Neuronal stem cell (in vitro differentiated cells): ENCODE measurements around the gene CHADL.

Experiments
- DNase-seq: peaks from one replicate; pipeline ENCODE4 v3.0.0-alpha.2; 2013; ENCODE audit warnings: low spot score
- H2AFZ ChIP-seq: one replicate; pipeline ENCODE4 v1.6.1; 2013; ENCODE audit warnings: mild to moderate bottlenecking, low read length, inconsistent platforms
- H2AK5ac ChIP-seq: 2 replicates; pipeline ENCODE4 v1.6.1; 2013; ENCODE audit warnings: low read depth, mild to moderate bottlenecking, inconsistent platforms, low read length, moderate library complexity, mixed read lengths
- H2BK120ac ChIP-seq: 2 replicates; pipeline ENCODE4 v1.6.1; 2013; ENCODE audit warnings: low read depth, mild to moderate bottlenecking, inconsistent platforms, low read length, moderate library complexity, mixed read lengths
- H2BK12ac ChIP-seq: one replicate; pipeline ENCODE4 v1.6.1; 2013; ENCODE audit warnings: low read length, inconsistent platforms
- H2BK15ac ChIP-seq: 2 replicates; pipeline ENCODE4 v1.6.1; 2013; ENCODE audit warnings: mild to moderate bottlenecking, low read length, inconsistent platforms, mixed read lengths
- H2BK5ac ChIP-seq: one replicate; pipeline ENCODE4 v1.6.1; 2013; ENCODE audit warnings: inconsistent platforms, mild to moderate bottlenecking, low read length, moderate library complexity
- H3K14ac ChIP-seq: one replicate; pipeline ENCODE4 v1.6.1; 2013; ENCODE audit warnings: low read length, inconsistent platforms
- H3K18ac ChIP-seq: 2 replicates; pipeline ENCODE4 v1.6.1; 2013; ENCODE audit warnings: low read length, inconsistent platforms
- H3K23ac ChIP-seq: 2 replicates; pipeline ENCODE4 v1.6.1; 2013; ENCODE audit warnings: low read depth, mild to moderate bottlenecking, mixed read lengths, low read length, inconsistent platforms; ENCODE audit not compliant: poor library complexity
- H3K27ac ChIP-seq: replicated peaks from 3 replicates; pipeline ENCODE4 v1.5.1; 2013; ENCODE audit warnings: low read length, inconsistent platforms
- H3K27me3 ChIP-seq, 3 experiments: 2 replicates each; pipeline ENCODE4 v1.6.1; 2013; ENCODE audit warnings: low read length in 3 of 3, mild to moderate bottlenecking in 2 of 3, inconsistent platforms in 1 of 3, low read depth in 1 of 3, mixed read lengths in 1 of 3, moderate library complexity in 1 of 3; ENCODE audit not compliant: control insufficient read depth in 3 of 3, insufficient read depth in 3 of 3
- H3K36me3 ChIP-seq, 2 donors: replicated peaks in 1 of 2; 2 replicates each; pipeline ENCODE4 v1.6.1; 2013; ENCODE audit warnings: low read length in 2 of 2; ENCODE audit not compliant: control insufficient read depth in 2 of 2, insufficient read depth in 2 of 2
- H3K4ac ChIP-seq: 2 replicates; pipeline ENCODE4 v1.6.1; 2013; ENCODE audit warnings: inconsistent platforms, mild to moderate bottlenecking, low read length, moderate library complexity
- H3K4me1 ChIP-seq, 2 donors: 1 replicate in 1 of 2; 2 replicates in 1 of 2; pipeline ENCODE4 v1.6.1; 2013; ENCODE audit warnings: low read length in 2 of 2, low read depth in 1 of 2; ENCODE audit not compliant: control insufficient read depth in 2 of 2, insufficient read depth in 1 of 2
- H3K4me2 ChIP-seq: one replicate; pipeline ENCODE4 v1.6.1; 2013; ENCODE audit warnings: mild to moderate bottlenecking, low read length, inconsistent platforms; ENCODE audit not compliant: insufficient read depth, poor library complexity, severe bottlenecking
- H3K4me3 ChIP-seq, 2 donors: 2 replicates each; pipeline ENCODE4 v1.5.1; 2013; ENCODE audit warnings: low read length in 2 of 2, mild to moderate bottlenecking in 2 of 2, inconsistent platforms in 1 of 2, moderate library complexity in 1 of 2
- H3K79me1 ChIP-seq: one replicate; pipeline ENCODE4 v1.6.1; 2013; ENCODE audit warnings: low read depth, mild to moderate bottlenecking, inconsistent platforms, low read length, moderate library complexity
- H3K9ac ChIP-seq: one replicate; pipeline ENCODE4 v1.6.1; 2013; ENCODE audit warnings: mild to moderate bottlenecking, low read depth, low read length, inconsistent platforms; ENCODE audit not compliant: poor library complexity
- H3K9me3 ChIP-seq, 2 donors: replicated peaks in 1 of 2; 2 replicates each; pipeline versions ENCODE3 to v1.6.1; 2013; ENCODE audit warnings: low read length in 2 of 2, mild to moderate bottlenecking in 2 of 2, inconsistent platforms in 1 of 2, low read depth in 1 of 2, mixed read lengths in 1 of 2, moderate library complexity in 1 of 2; ENCODE audit not compliant: control insufficient read depth in 2 of 2, insufficient read depth in 1 of 2
- H4K8ac ChIP-seq: one replicate; pipeline ENCODE4 v1.6.1; 2013; ENCODE audit warnings: low read depth, mild to moderate bottlenecking, inconsistent platforms, low read length, moderate library complexity
- H4K91ac ChIP-seq: one replicate; pipeline ENCODE4 v1.6.1; 2013; ENCODE audit warnings: low read length, low read depth, mild to moderate bottlenecking, inconsistent platforms; ENCODE audit not compliant: poor library complexity
- WGBS, 2 donors: extraction: QIAGEN DNeasy Blood & Tissue Kit; methylation state at CpG; one replicate each; pipeline ENCODE4 v1.1.7; 2013; ENCODE audit warnings: missing lambda C conversion rate in 2 of 2, mixed read lengths in 1 of 2; ENCODE audit not compliant: insufficient read length in 2 of 2, insufficient replicate concordance in 1 of 2; ENCODE audit errors: extremely low coverage in 2 of 2; 5-methylcytosine and 5-hydroxymethylcytosine counted together

Gene CHADL

GRCh38 chr22:41222846-41223507, 17.8 kb downstream of the CHADL start:
- Histone ChIP-seq H2AK5ac (no peak overlapping the region), H3K36me3 (peaks cover 47 to 86% of the 10 kb centered on the region in 2 donors), H3K9me3 (peaks cover 0 to 3% of the 10 kb centered on the region in 2 donors), H4K8ac (no peak overlapping the region), H2BK120ac (no peak overlapping the region), H3K4ac (no peak overlapping the region), H4K91ac (no peak overlapping the region), H2BK15ac (no peak overlapping the region), H3K4me2 (no peak overlapping the region), H3K23ac (no peak overlapping the region), H3K14ac (no peak overlapping the region), H3K18ac (no peak overlapping the region), H2BK5ac (peak overlapping the region; percentile 0), H3K4me1 (peaks cover under 1% of the 10 kb centered on the region in 2 donors), H3K27ac (no peak overlapping the region), H3K79me1 (peaks cover 3% of the 10 kb centered on the region), H3K27me3 (no peaks in the 10 kb centered on the region), H3K4me3 (no peak overlapping the region), H2BK12ac (no peak overlapping the region), H3K9ac (no peak overlapping the region), H2AFZ (no peak overlapping the region)
- no CpG with 5 or more reads among the region's 9 CpGs for WGBS, 2 donors
- DNase-seq = no peak

- Histone ChIP-seq H3K9me3 (peaks cover 7 to 36% of the 10 kb centered on the region in 2 donors), H3K4me1 (peaks cover 10 to 15% of the 10 kb centered on the region in 2 donors), H4K8ac (no peak overlapping the region), H3K27ac (peak overlapping the region; percentile 82), H2AK5ac (no peak overlapping the region), H3K79me1 (no peaks in the 10 kb centered on the region), H2BK5ac (no peak overlapping the region), H3K18ac (no peak overlapping the region), H3K4me2 (peak overlapping the region; percentile 28), H3K27me3 (no peaks in the 10 kb centered on the region), H2BK15ac (no peak overlapping the region), H4K91ac (no peak overlapping the region), H3K23ac (no peak overlapping the region), H3K36me3 (peaks cover 26 to 70% of the 10 kb centered on the region in 2 donors), H3K4ac (no peak overlapping the region), H3K9ac (no peak overlapping the region), H2BK120ac (no peak overlapping the region), H3K14ac (no peak overlapping the region), H2BK12ac (no peak overlapping the region), H2AFZ (peak overlapping the region; percentile 80), H3K4me3 (peak overlapping the region in 1 of 2 donors; percentile 28)
- DNase-seq = no peak
- WGBS, 2 donors = no CpG with 5 or more reads among the region's 16 CpGs
Measured at GRCh38 chr22:41217553-41218157, 23.1 kb downstream of the CHADL start.

GRCh38 chr22:41216984-41217383, 23.7 kb downstream of the CHADL start:
- no peak overlapping the region for H3K4ac ChIP-seq
- H4K8ac ChIP-seq = no peak overlapping the region
- peaks cover 7 to 36% of the 10 kb centered on the region in 2 donors for H3K9me3 ChIP-seq
- peak overlapping the region; percentile 82 for H3K27ac ChIP-seq
- no peak for DNase-seq
- no peak overlapping the region for H2BK12ac ChIP-seq
- no peak overlapping the region for H3K23ac ChIP-seq
- H3K9ac ChIP-seq = no peak overlapping the region
- no peaks in the 10 kb centered on the region for H3K79me1 ChIP-seq
- H2BK120ac ChIP-seq = no peak overlapping the region
- H3K27me3 ChIP-seq = no peaks in the 10 kb centered on the region
- peaks cover 10 to 15% of the 10 kb centered on the region in 2 donors for H3K4me1 ChIP-seq
- peak overlapping the region; percentile 28 for H2BK15ac ChIP-seq
- peak overlapping the region; percentile 22 for H3K14ac ChIP-seq
- H3K18ac ChIP-seq = peak overlapping the region; percentile 57
- H2AK5ac ChIP-seq = peak overlapping the region; percentile 16
- peaks cover 26 to 64% of the 10 kb centered on the region in 2 donors for H3K36me3 ChIP-seq
- WGBS, 2 donors = no CpG with 5 or more reads among the region's 13 CpGs
- H2AFZ ChIP-seq = peak overlapping the region; percentile 80
- H2BK5ac ChIP-seq = no peak overlapping the region
- H3K4me3 ChIP-seq = peak overlapping the region in 1 of 2 donors; percentile 28
- no peak overlapping the region for H4K91ac ChIP-seq
- peak overlapping the region; percentile 27 for H3K4me2 ChIP-seq

- H3K36me3 ChIP-seq = peaks cover 24 to 59% of the 10 kb centered on the region in 2 donors
- no peak overlapping the region for H3K4ac ChIP-seq
- peaks cover 7 to 36% of the 10 kb centered on the region in 2 donors for H3K9me3 ChIP-seq
- no peak overlapping the region for H3K27ac ChIP-seq
- no peak overlapping the region for H3K4me2 ChIP-seq
- H3K23ac ChIP-seq = no peak overlapping the region
- H2BK12ac ChIP-seq = no peak overlapping the region
- no CpG with 5 or more reads among the region's 7 CpGs for WGBS, 2 donors
- H3K9ac ChIP-seq = no peak overlapping the region
- no peak overlapping the region for H2AK5ac ChIP-seq
- H2BK15ac ChIP-seq = no peak overlapping the region
- H2BK5ac ChIP-seq = no peak overlapping the region
- H2BK120ac ChIP-seq = no peak overlapping the region
- DNase-seq = no peak
- no peak overlapping the region for H3K14ac ChIP-seq
- H3K4me3 ChIP-seq = no peak overlapping the region
- H3K27me3 ChIP-seq = no peaks in the 10 kb centered on the region
- no peaks in the 10 kb centered on the region for H3K79me1 ChIP-seq
- H2AFZ ChIP-seq = no peak overlapping the region
- no peak overlapping the region for H4K91ac ChIP-seq
- H4K8ac ChIP-seq = no peak overlapping the region
- no peak overlapping the region for H3K18ac ChIP-seq
- peaks cover 10 to 15% of the 10 kb centered on the region in 2 donors for H3K4me1 ChIP-seq
Measured at GRCh38 chr22:41215926-41216325, 24.8 kb downstream of the CHADL start.
